SU-DHL-6 (cell line): ENCODE measurements around the gene TMEM250.

ENCODE experiments used
- H2AFZ ChIP-seq: fragments of 200-600 bp; sonication (generic); 2 replicates; pipeline ENCODE4 v1.6.1; 2014; ENCODE audit warnings: low read depth, mild to moderate bottlenecking, moderate library complexity, mixed read lengths, antibody characterized with exemption, low read length; ENCODE audit not compliant: severe bottlenecking
- H3F3A ChIP-seq: fragments of 200-600 bp; shearing (Covaris generic); 2 replicates; pipeline ENCODE4 v1.6.0; 2016; ENCODE audit warnings: antibody characterized with exemption, mild to moderate bottlenecking; ENCODE audit not compliant: insufficient read depth
- H3K27ac ChIP-seq: fragments of 200-600 bp; sonication (generic); 2 replicates; pipeline ENCODE4 v1.5.1; 2016; ENCODE audit warnings: low read depth, mild to moderate bottlenecking, low read length, moderate library complexity, mixed read lengths
- H3K27me3 ChIP-seq: fragments of 200-600 bp; sonication (generic), shearing (Covaris generic); 2 replicates; pipeline ENCODE4 v1.6.0; 2014; ENCODE audit warnings: mild to moderate bottlenecking, low read length
- H3K36me3 ChIP-seq: fragments of 200-600 bp; sonication (generic); 2 replicates; pipeline ENCODE4 v1.6.1; 2014; ENCODE audit warnings: mild to moderate bottlenecking, low read length, mixed read lengths
- H3K4me2 ChIP-seq: fragments of 300-600, 200-600 bp; shearing (Covaris generic), sonication (generic); 2 replicates; pipeline ENCODE4 v1.6.0; 2014; ENCODE audit warnings: low read length, low read depth, mild to moderate bottlenecking; ENCODE audit not compliant: poor library complexity, severe bottlenecking
- H3K4me3 ChIP-seq: fragments of 200-600 bp; sonication (generic); 2 replicates; pipeline ENCODE4 v1.5.1; 2014; ENCODE audit warnings: antibody characterized with exemption, low read length, mild to moderate bottlenecking, mixed read lengths; ENCODE audit not compliant: insufficient read depth, poor library complexity, severe bottlenecking
- H3K79me2 ChIP-seq: fragments of 200-600 bp; sonication (generic); 2 replicates; pipeline ENCODE4 v1.6.1; 2014; ENCODE audit warnings: mild to moderate bottlenecking, low read length, moderate library complexity; ENCODE audit not compliant: insufficient read depth
- H3K9ac ChIP-seq: fragments of 200-600 bp; sonication (generic); 2 replicates; pipeline ENCODE4 v1.7.0; 2014; ENCODE audit warnings: mild to moderate bottlenecking, low read length
- H3K9me2 ChIP-seq: fragments of 200-600 bp; sonication (generic); replicated peaks from 2 replicates; pipeline ENCODE4 v1.6.1; 2014; ENCODE audit warnings: low read length; ENCODE audit not compliant: insufficient read depth
- H3K9me3 ChIP-seq: fragments of 200-600 bp; sonication (generic); 2 replicates; pipeline ENCODE4 v1.6.1; 2014; ENCODE audit warnings: low read length, mixed read lengths; ENCODE audit not compliant: insufficient read depth
- H4K20me1 ChIP-seq: fragments of 200-600 bp; sonication (generic); 2 replicates; pipeline ENCODE4 v1.6.1; 2014; ENCODE audit warnings: low read depth, mild to moderate bottlenecking, antibody characterized with exemption, low read length, moderate library complexity, mixed read lengths
- CTCF ChIP-seq: fragments of 200-600 bp; sonication (generic); IDR thresholded peaks from one replicate; pipeline ENCODE4 v1.5.1; 2017; ENCODE audit warnings: antibody characterized with exemption, mild to moderate bottlenecking, low read length, moderate library complexity; ENCODE audit not compliant: insufficient read depth, poor library complexity, severe bottlenecking
- EZH2phosphoT487 ChIP-seq: fragments of 200-600 bp; sonication (generic), shearing (Covaris generic); conservative IDR thresholded peaks from 2 replicates; pipeline ENCODE4 v1.6.1; 2018; ENCODE audit warnings: mild to moderate bottlenecking, antibody characterized with exemption, low read length, moderate library complexity, mixed read lengths

TMEM250 gene

GRCh38 chr9:136079211-136079915 lies 39.3 kb downstream of the TMEM250 start:
- no peaks in the 10 kb centered on the region for H3K9me3 ChIP-seq
- H3K4me3 ChIP-seq = no peak overlapping the region
- no peaks in the 10 kb centered on the region for H3K36me3 ChIP-seq
- no peak overlapping the region for H2AFZ ChIP-seq
- no peaks in the 10 kb centered on the region for H4K20me1 ChIP-seq
- no peaks in the 10 kb centered on the region for H3K27me3 ChIP-seq
- H3K79me2 ChIP-seq = no peaks in the 10 kb centered on the region
- H3K9me2 ChIP-seq = no peaks in the 10 kb centered on the region
- TF ChIP-seq CTCF = no peak
- no peak for TF ChIP-seq EZH2phosphoT487
- H3K4me2 ChIP-seq = no peak overlapping the region
- H3K27ac ChIP-seq = no peak overlapping the region
- no peak overlapping the region for H3K9ac ChIP-seq
- no peaks in the 10 kb centered on the region for H3F3A ChIP-seq

GRCh38 chr9:136078498-136079011 lies 40.1 kb downstream of the TMEM250 start:
- Histone ChIP-seq H3K4me2 (no peak overlapping the region), H3K79me2 (no peaks in the 10 kb centered on the region), H3K9me3 (no peaks in the 10 kb centered on the region), H3K4me3 (no peak overlapping the region), H4K20me1 (no peaks in the 10 kb centered on the region), H3K27ac (no peak overlapping the region), H3K9me2 (no peaks in the 10 kb centered on the region), H3K9ac (no peak overlapping the region), H2AFZ (no peak overlapping the region), H3K27me3 (no peaks in the 10 kb centered on the region), H3K36me3 (no peaks in the 10 kb centered on the region), H3F3A (no peaks in the 10 kb centered on the region)
- TF ChIP-seq CTCF (no peak), EZH2phosphoT487 (no peak)

GRCh38 chr9:136078024-136078423 lies 40.7 kb downstream of the TMEM250 start:
- Histone ChIP-seq H3K4me3 (no peak overlapping the region), H2AFZ (no peak overlapping the region), H3K27ac (no peak overlapping the region), H3K9me3 (no peaks in the 10 kb centered on the region), H3F3A (no peaks in the 10 kb centered on the region), H3K79me2 (no peaks in the 10 kb centered on the region), H3K9ac (no peak overlapping the region), H3K27me3 (no peaks in the 10 kb centered on the region), H3K36me3 (no peaks in the 10 kb centered on the region), H3K9me2 (no peaks in the 10 kb centered on the region), H3K4me2 (no peak overlapping the region), H4K20me1 (no peaks in the 10 kb centered on the region)
- TF ChIP-seq EZH2phosphoT487 = no peak
- no peak for TF ChIP-seq CTCF
